ENCODE data around the gene MTHFSD.

Gene MTHFSD

DNA sequence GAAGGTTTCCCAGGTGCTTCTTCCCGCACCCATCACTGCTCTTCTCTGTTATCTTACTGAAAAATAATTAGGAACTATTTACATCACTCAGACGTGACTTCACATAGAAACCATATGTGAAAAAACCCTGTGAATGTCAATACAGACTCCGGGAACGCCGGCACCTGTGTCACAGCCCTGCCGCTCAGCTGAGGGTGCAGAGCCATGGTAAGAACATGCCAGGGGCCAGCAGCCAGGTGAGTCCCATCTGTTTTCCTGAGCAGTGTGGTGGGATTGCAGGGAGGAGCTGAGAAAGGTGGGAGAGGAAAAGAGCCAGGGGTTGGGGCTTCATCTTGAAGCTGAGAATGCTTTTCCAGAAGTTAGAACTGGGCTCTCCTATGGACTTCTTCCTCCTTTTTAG lies 31.0 kb downstream of the MTHFSD start:
- H3K27me3 ChIP-seq (ENCODE audit: insufficient read depth, low read length, poor library complexity), result no peaks in the 10 kb centered on the region
- no peak overlapping the region for H2AFZ ChIP-seq (ENCODE audit: low read depth, low read length)
- H3K4me1 ChIP-seq (ENCODE audit: insufficient read depth, low read length), result peaks cover 5% of the 10 kb centered on the region; the same call in 1 of the 2 replicates
- peaks cover 8% of the 10 kb centered on the region; the same call in 1 of the 2 replicates for H4K20me1 ChIP-seq (ENCODE audit: insufficient read depth, low read length)
- no peak overlapping the region for H3K4me2 ChIP-seq (ENCODE audit: insufficient read depth, low read length)
- no peak for DNase-seq
- H3K79me2 ChIP-seq (ENCODE audit: insufficient read depth, low read length), result no peaks in the 10 kb centered on the region
- H3K36me3 ChIP-seq (ENCODE audit: insufficient read depth, low read length), result no peaks in the 10 kb centered on the region
- ATAC-seq (ENCODE audit: insufficient read depth, low read depth), result no peak
- TF ChIP-seq EZH2 (IDR thresholded peaks at IDR 0.05; ENCODE audit: borderline replicate concordance, low read depth, low read length, severe bottlenecking), result no peak
- TF ChIP-seq, protein P1, sequence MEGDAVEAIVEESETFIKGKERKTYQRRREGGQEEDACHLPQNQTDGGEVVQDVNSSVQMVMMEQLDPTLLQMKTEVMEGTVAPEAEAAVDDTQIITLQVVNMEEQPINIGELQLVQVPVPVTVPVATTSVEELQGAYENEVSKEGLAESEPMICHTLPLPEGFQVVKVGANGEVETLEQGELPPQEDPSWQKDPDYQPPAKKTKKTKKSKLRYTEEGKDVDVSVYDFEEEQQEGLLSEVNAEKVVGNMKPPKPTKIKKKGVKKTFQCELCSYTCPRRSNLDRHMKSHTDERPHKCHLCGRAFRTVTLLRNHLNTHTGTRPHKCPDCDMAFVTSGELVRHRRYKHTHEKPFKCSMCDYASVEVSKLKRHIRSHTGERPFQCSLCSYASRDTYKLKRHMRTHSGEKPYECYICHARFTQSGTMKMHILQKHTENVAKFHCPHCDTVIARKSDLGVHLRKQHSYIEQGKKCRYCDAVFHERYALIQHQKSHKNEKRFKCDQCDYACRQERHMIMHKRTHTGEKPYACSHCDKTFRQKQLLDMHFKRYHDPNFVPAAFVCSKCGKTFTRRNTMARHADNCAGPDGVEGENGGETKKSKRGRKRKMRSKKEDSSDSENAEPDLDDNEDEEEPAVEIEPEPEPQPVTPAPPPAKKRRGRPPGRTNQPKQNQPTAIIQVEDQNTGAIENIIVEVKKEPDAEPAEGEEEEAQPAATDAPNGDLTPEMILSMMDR (IDR thresholded peaks at IDR 0.05; ENCODE audit: borderline replicate concordance, extremely low read depth, low read length, poor library complexity, severe bottlenecking), result no peak
- H3K9ac ChIP-seq (ENCODE audit: low read depth, low read length), result no peak overlapping the region
- no peaks in the 10 kb centered on the region for H3K9me3 ChIP-seq (ENCODE audit: insufficient read depth, low read length, severe bottlenecking)
- H3K4me3 ChIP-seq (ENCODE audit: low read depth in 1 of 2, low read length in 2 of 2), result no peak overlapping the region
- no peak overlapping the region for H3K27ac ChIP-seq (ENCODE audit: low read length)

GRCh38 chr16:86523166-86523740 lies 31.8 kb downstream of the MTHFSD start:
- Histone ChIP-seq H3K27me3 (ENCODE audit: insufficient read depth, low read length, poor library complexity) (no peaks in the 10 kb centered on the region), H4K20me1 (ENCODE audit: insufficient read depth, low read length) (peaks cover 9% of the 10 kb centered on the region), H3K79me2 (ENCODE audit: insufficient read depth, low read length) (no peaks in the 10 kb centered on the region), H3K4me3 (ENCODE audit: low read depth in 1 of 2, low read length in 2 of 2) (no peak overlapping the region), H3K9me3 (ENCODE audit: insufficient read depth, low read length, severe bottlenecking) (no peaks in the 10 kb centered on the region), H2AFZ (ENCODE audit: low read depth, low read length) (no peak overlapping the region), H3K36me3 (ENCODE audit: insufficient read depth, low read length) (no peaks in the 10 kb centered on the region), H3K4me2 (ENCODE audit: insufficient read depth, low read length) (no peak overlapping the region), H3K9ac (ENCODE audit: low read depth, low read length) (no peak overlapping the region), H3K27ac (ENCODE audit: low read length) (no peak overlapping the region), H3K4me1 (ENCODE audit: insufficient read depth, low read length) (peaks cover 5% of the 10 kb centered on the region; the same call in 1 of the 2 replicates)
- DNase-seq, result no peak
- TF ChIP-seq, protein P1 (IDR thresholded peaks at IDR 0.05; ENCODE audit: borderline replicate concordance, extremely low read depth, low read length, poor library complexity, severe bottlenecking), result no peak
- no peak for TF ChIP-seq EZH2 (IDR thresholded peaks at IDR 0.05; ENCODE audit: borderline replicate concordance, low read depth, low read length, severe bottlenecking)
- no peak for ATAC-seq (ENCODE audit: insufficient read depth, low read depth)

DNA sequence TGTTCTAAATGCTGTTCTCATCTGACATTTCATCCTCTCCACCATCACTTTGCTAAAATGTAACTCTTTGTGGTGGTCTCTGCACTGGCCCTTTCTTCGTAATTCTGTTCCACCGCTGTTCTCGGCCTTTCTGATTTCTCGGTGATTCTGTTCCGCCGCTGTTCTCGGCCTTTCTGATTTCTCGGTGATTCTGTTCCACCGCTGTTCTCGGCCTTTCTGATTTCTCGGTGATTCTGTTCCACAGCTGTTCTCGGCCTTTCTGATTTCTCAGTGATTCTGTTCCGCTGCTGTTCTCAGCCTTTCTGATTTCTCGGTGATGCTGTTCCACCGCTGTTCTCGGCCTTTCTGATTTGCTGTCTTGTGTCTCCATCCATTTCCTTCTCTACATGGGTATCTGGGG lies 32.4 kb downstream of the MTHFSD start:
- peaks cover 5% of the 10 kb centered on the region; the same call in 1 of the 2 replicates for H3K4me1 ChIP-seq (ENCODE audit: insufficient read depth, low read length)
- DNase-seq (no peak), ATAC-seq (ENCODE audit: insufficient read depth, low read depth) (no peak)
- H3K9me3 ChIP-seq (ENCODE audit: insufficient read depth, low read length, severe bottlenecking), result no peaks in the 10 kb centered on the region
- H2AFZ ChIP-seq (ENCODE audit: low read depth, low read length), result no peak overlapping the region
- H3K79me2 ChIP-seq (ENCODE audit: insufficient read depth, low read length), result no peaks in the 10 kb centered on the region
- no peak overlapping the region for H3K9ac ChIP-seq (ENCODE audit: low read depth, low read length)
- H3K36me3 ChIP-seq (ENCODE audit: insufficient read depth, low read length), result no peaks in the 10 kb centered on the region
- no peaks in the 10 kb centered on the region for H3K27me3 ChIP-seq (ENCODE audit: insufficient read depth, low read length, poor library complexity)
- H3K27ac ChIP-seq (ENCODE audit: low read length), result no peak overlapping the region
- peaks cover 9% of the 10 kb centered on the region for H4K20me1 ChIP-seq (ENCODE audit: insufficient read depth, low read length)
- no peak overlapping the region for H3K4me3 ChIP-seq (ENCODE audit: low read depth in 1 of 2, low read length in 2 of 2)
- no peak for TF ChIP-seq EZH2 (IDR thresholded peaks at IDR 0.05; ENCODE audit: borderline replicate concordance, low read depth, low read length, severe bottlenecking)
- TF ChIP-seq, protein P1 (IDR thresholded peaks at IDR 0.05; ENCODE audit: borderline replicate concordance, extremely low read depth, low read length, poor library complexity, severe bottlenecking), result no peak
- no peak overlapping the region for H3K4me2 ChIP-seq (ENCODE audit: insufficient read depth, low read length)

All from DND-41 (cell line).